Inferior parietal cortex (tissue), 1 donor: ENCODE data around the gene CCDC50.
A peak's percentile ranks its signal among the peaks of the same experiment; 100 is the strongest.

Experiments
- DNase-seq: peaks from one replicate; pipeline ENCODE4 v3.0.0-alpha.2; 2016; ENCODE audit errors: extremely low spot score

The CCDC50 gene

DNA sequence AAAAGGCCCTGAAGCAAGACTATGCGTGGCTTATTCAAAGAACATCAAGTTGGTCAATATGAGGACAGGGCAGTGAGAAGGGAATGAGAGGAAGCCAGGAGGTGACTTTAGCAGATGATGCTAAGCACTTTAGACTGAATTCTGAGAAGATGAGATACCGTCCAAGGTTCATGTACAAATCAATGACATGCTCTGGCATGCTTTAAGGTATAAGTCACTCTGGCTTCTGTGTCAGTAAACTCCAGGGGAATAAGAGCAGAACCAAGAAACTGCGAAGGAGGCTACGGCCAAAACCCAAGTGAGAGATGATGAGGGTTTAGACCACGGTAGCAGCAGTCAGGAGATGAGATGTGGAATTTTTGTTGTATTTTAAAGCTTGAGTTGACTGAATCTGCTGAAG is 8.9 kb upstream of the CCDC50 start:
- no peak for DNase-seq

DNA sequence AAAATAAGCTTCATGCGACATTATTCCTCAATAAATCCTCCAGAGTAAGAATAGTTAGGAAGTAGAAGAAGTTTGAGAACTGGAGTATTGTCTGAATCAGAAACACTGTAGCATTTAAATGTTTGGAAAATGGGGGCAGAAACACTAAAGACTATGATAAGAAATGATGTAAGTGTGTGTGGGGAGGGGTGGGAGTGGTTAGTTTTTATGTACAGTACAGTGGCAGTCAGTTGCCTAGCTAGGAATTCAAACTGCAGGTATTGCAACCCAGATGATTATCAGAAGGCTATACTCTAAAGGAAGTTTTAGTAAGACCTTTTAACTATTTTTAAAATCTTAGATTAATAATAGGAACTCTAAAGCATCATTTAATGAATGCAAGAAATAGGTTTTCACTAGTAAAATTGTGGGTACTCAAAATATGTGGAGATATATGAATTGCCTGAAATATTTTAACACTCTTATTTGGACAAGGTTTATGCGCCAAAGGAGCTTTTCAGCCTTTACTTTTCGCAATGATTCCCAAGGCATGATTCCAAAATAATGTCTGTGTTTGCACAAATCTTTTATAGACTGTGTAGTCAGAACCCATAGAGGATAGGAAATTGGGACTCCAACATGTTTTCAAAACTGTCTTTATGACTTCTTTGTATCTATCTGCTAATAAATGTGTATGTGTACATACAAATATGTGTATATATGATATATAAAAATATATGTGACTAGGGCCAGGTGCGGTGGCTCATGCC is 8.0 kb upstream of the CCDC50 start:
- no peak for DNase-seq

DNA sequence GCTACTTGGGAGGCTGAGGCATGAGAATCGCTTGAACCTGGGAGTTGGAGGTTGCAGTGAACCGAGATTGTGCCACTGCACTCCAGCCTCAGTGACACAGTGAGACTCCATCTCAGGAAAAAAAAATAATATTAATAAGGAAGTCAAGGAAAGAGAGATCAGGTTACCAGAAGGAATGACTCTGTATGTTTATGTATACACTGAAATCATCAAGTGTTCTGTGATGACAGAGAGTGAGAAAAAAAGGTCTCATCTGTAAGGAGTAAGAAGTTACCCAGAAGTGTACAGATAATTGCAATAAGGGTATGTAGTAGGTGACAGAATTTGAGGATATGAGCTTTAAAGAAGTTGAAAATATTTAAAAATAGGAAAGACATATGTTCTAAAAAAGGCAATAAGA is 4.3 kb upstream of the CCDC50 start:
- no peak for DNase-seq

DNA sequence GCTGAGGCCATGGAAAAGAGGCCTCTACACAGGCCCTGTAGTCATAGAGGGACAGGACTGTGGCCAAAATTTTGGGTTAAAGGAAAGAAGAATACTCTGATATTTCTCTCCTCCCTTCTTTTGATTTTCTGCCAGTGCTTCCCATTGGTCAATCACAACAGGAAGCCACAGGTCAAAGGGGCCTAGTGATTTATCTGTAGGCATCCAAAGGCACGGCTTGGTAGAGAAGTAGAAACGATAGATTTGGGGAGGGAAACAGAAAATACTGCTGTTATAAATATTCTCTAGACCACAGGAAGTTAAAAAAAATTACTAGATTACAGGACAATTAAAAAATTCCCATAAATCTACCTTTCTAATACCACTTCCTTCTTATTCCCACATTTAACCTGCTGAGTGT is 1.7 kb upstream of the CCDC50 start:
- no peak for DNase-seq

DNA sequence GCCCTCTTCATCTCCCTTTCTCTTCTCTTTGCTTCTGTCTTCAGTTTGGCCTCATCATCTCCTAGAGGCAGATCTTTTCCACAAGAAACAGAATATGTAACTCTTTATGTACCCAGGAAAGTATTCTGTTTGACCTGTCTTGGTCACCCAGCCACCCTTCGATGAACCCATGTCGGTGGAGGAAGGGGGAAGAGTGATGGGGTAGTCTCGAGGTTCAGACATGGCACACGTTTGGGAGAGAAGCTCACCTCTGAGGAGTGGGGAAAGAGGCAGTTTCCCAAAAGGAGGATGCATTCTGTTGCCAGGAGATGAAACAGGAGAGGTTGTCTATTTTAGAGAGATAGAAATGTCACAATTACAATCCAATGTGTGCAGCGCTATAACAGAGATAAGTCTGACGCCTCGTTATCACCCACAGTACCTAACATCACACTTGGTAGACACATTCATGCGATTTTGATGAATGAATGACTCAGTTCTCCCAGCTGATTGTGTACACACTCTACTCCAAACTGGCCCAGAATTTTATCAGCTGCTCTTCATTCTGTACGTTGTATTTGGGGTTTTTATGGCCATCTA is 722 bp upstream of the CCDC50 start:
- DNase-seq: peak; percentile 55

DNA sequence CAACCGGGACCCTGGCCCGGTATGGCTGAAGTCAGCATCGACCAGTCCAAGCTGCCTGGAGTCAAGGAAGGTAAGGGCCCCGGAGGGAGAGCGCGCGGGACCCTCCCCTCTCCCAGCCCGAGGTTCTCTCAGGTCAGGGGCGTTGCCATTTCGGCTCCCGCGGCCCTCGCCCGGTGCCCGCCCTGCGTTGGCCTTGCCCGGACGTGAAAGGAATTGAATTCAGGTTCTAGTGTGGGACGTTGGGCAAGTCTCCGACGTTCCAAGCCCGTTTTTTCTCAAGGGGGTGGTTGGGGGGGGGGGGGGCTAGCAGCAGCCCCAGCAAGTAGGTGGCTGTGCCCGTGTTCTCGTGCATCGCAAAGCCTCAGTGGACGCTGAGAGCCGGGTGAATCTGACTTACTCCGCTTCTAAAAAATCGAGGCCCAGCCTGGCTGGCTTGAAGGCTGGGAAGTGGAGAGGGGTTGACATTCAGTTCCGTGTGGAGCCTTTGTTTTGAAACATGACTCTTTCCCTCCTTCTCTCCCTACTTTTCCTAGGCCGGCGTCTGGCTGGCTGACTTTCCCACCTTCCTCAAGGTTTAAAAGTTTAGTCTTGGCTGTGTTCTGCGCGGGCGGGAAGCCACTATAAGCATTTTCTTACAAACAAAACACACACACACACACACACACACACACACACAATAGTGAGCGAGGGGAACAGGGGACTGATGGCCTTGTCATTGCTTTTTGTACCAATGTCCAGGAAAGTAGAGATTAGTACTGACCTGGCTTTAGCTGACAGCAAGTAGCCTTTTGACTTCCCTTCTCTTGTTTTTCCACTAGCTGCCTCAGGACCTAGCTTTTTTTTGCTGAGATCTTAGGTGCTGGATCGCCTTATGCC is 698 bp downstream of the CCDC50 start, which contains the start of gene UTS2B:
TSS of gene UTS2B (minus strand) at position 873 of the 876 bp plus-strand sequence. CDS start 48,337 bp downstream, outside the sequence.
- no peak for DNase-seq

DNA sequence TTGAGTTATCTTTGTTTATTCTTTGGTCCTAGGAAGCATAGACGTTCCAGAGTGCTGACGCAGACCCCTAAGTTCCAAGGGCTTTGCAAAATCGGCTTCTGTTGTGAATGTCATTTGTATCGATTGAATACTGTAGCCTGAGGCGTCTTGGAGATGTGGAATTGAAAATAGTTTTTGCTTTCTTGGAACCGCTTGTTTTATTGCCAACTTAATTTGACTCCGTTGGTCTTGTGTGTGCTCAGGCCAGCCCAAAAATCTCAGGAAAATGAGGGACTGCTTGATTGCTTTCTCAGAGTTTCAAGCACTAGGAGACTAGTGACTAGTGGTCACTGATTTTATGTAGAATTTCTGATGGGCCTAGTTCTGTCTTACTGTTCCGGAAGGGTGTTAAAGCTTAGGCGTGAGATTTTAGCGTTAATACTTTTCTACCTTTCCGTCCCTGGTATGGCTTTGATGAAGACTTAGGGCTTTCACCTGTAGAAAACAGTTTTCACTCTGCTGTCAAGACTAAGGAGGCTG is 1.4 kb downstream of the CCDC50 start:
- no peak for DNase-seq

DNA sequence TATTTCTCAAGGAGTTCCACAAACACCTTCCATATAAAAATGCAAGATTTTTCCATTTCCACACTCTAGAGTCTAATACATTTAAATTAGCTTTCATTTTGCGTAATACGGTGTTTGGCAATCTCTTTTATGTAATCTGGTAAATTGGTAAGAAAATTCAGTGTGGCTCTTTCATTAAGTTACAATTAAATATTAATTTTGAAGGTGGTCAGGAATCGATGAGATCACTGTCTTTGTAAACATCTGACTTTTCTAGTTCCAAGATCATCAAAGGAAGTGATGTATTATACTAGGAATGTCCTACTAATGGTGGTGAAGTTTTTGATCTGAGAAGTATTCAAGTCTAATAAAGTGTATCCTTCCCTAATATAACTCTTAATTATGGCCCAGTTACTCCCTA is 2.2 kb downstream of the CCDC50 start:
- DNase-seq: no peak

DNA sequence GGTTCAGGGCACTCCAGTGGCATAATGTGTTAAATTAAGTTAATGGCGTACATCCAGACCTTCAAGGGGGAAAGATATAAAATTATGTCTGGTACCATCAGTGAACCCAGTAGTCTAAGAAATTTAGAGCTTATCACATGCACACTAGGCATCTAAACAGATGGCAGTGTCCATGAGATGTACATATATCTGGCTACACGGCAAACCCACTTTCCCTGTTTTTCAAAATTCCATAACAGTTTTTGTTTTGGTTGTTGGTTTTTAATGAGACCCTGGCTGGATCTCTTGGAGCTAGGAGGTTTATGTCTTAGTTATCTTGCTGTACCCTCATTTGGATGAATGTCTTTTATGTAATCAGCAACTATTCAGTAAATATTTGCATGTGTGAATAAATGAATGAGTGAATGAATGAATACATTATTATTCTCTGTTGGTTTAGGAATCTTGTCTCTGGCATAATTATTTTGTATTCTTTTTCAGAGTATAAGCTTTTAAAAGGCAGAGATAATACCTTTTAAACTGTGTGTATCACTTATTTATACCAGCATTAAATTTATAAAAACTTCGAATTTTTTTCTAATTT is 4.2 kb downstream of the CCDC50 start:
- DNase-seq: no peak

DNA sequence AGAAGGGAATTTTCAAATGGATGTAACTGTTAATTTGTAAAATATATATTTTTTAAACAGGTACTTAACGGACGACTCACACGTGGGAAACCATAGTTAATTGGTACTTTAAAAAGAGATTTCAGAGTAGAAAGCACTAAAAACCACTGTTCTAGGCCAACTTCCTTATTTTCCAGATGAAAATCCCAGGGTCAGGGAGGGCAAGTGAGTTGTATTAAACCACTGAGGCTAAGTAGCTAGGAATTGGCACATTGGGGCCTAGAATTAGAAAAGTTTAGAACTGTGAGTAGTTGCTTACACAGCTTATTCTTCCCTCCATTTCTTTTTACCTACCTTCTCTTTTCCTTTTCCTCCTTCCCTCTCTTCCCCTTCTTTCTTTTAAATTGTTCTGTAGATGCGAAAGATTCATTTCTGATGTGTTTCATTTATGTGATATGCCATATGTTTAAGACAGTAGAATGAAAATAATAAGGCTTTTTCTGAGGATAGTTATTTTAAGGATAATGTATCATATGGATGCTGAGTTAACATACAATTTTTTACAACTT is 5.2 kb downstream of the CCDC50 start:
- DNase-seq: no peak

DNA sequence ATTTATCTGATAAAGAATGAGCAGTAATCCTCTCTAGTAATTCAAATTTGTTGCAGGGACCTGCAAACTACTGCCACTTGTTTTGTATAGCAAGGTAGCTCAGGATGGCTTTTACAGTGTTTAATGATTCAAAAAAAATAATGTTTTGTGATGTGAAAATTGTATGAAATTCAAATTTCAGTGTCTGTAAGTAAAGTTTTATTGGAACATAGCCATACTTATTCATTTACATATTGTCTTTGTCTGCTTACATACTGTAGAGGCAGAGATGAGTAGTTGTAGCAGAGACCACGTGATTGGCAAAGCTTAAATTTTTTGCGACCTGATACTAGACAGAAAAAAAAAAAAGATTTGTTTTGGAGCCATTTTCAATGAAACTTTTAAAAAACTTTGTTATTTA is 7.6 kb downstream of the CCDC50 start:
- no peak for DNase-seq

DNA sequence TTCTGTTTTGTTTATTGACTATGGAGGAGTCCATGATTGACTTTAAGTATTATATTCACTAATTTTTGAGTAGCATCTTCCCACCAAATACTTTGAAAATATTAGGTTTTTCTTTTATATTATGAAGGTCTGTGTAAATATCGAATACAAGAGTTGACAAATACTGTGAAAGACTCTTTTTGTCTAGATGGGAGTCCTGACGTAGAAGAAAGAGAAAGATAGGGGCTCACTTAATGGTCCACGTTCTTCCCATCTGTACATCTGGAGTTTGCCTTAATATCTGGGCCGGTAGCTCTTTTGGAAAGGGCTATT is 8.9 kb downstream of the CCDC50 start:
- no peak for DNase-seq

DNA sequence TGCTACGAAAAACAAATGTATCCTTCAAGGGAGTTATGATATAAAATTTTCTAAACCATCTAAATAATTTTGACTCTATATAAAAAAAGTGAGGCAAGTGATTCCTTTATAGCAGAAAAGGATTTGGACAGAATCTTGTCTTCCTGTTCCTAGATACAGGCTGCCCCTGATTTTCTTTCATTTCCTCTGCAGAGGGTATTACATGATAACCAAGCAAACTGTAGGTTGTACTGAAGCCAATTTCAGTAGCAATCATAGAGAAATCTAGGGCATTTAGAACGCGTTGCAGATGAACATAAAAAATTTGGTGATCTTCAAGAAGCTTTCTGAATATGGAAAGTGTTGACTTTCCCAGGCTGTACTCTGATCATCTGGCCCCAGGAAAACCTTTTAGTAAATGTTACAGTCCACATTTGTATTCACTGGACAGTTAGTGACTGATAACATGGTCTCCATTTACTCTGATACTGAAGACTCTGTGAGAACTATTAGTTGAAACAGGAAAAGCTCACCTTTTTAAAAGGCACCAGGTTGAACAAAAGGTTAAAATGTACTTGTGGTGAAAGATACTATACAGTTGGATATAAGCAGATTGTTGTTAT is 10.2 kb downstream of the CCDC50 start:
- no peak for DNase-seq

DNA sequence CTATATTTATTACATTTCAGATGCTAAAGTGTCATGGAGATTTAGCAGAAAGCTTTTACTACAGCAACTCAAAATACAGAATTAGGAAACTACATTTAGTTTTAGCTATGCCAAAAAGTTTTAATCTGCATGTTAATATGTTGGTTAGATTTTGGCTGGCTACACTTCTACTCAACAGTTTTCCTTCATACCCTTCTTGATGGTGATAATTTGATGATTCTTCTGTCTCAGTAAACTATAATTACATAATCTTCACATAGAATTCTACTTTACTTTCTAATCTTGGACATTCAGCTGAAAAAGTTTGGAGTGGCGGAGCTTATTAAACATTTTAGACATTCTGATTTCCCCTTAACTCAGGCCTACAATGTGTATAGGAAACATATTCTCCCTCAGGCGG is 11.2 kb downstream of the CCDC50 start:
- no peak for DNase-seq

DNA sequence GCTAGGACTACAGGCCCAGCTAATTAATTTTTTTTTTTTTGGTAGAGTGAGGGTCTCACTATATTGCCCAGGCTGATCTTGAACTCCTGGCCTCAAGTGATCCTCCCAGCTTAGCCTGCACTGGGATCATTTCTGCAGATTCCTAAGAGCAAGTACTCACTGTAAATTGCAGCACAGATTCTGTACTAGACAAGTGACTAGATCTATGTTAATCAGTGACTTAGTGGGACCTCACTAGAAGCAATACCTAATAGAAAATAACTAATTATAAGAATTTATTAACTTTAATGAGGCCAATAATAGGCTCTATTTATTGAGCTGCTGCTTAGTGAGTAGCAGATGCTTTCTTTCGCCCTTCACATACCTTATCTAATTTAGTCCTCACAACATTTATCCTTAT is 11.8 kb downstream of the CCDC50 start:
- DNase-seq: no peak

DNA sequence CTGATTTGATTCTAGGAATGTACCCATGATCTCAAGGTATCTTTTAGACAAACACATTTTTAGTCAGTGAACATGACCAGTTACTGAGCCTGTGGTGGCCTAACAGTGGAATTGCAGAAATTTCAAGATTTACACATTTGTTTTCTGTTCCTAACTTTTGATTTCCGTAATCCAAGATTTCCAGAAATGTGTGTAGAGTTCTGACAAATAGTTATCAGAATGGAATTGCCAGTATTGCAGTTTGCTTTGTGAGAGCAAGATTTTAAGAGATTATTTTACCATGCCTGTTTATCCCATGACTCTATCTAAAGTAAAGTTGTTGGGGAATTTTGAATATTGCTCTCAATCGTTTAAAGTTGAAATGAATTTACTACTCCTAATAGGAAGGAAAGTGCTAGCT is 12.8 kb downstream of the CCDC50 start:
- DNase-seq: no peak

DNA sequence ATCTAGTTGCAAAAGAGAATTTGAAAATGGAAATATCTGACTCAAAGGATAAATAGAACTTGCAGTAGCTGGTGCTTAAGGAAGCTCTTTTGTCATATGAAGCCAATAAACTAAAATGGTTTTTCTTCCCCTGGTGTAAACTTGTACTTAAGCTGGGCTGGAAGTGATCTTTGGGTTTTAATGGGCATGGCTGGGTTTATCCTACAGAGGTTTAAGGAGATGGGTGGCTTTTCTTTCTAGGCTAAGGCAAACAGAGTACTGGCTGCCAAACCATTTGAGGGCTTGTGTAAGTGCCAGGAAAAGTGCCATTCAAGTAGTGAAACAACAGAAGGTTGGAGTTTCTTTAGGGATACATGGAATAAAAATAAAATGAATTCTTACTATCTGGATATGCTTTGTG is 13.2 kb downstream of the CCDC50 start:
- no peak for DNase-seq

DNA sequence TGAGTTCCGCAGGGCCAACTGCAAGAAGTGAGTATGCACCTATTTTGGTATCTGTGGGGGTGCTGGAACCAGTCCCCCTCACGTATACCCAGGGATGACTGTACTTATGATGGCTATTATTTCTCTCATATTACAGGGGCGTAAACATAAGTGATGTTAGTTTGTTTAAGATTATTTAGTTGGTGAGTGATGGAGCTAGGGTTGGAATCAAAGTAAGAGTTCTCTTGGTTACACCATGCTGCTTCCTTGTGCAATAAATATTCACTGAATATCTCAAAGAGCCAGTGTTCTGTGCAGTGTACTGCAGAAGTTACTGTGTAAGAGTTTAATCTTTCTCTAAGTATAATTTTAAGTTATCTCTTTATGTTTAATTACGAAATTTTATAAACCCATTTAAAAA is 13.9 kb downstream of the CCDC50 start:
- DNase-seq: no peak

DNA sequence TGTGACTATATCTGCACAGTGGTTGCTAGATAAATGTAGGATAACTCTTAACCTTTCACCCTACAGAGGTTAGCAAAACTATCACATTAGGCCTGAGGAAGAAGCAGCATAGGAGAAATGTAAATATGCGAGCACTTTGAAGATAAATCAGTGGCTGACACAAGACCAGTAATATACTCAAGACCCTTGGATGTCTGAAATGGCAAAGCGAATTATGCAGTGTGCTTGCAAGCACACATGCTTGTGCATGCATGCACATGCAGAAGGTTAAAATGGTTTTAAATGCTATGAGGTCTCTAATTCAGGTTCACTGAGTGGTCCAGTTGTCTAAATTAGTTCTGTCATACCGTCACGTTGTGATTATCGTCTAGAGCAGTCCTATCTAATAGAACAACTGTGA is 14.7 kb downstream of the CCDC50 start:
- no peak for DNase-seq

DNA sequence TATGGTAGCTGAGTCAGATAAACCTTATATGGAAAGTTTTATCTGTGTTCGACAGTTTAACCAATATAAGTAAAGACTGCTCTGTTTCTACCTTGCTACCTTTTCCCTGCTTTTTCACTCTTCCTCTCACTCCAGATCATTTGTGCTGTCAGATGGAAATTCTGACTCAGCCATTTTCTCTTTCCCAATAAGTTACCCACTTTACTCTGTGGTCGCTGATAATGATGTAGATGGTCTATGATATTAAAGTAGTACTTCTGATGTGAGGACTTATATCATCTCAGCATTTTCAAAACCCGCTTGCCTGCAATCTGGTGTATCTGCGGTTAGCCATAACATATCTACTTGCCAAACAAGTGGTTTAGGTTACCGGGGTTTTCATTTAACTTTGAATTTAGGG is 16.1 kb downstream of the CCDC50 start:
- no peak for DNase-seq

DNA sequence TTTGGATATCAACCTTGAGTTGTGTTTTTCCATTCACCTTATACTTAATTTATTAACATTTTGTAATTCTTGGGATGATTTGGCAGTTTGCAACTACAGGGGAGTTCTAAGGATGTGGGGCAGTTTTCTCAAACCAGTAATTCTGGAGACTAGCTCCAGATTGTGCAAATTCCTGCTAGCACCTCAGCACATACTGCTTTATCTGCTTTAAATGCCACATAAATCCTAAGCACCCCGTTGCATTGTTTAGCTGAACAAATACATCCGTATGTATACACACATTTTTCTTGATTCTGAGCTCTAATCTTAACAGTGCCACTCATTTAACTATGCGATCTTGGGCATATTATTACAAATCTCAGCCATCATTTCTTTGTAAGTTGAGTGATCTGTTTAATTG is 18.0 kb downstream of the CCDC50 start:
- no peak for DNase-seq

DNA sequence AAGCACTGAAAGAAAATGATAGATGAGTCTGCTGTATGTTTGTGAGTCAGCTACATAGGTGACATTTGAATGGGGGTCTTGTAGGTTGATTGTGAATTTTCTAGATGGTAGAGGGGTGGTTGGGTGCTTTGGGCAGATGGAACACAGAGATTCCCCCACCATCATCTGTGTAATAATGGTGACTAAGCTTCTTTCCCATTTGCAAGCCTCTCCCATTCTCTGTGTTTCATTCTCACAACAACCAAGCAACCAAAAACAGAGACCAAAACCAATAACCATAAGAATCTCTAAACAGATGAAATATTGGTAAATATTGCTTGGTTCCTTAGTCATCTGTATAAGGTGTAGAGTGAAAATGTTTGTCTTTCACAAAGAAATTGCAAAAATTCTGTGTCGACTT is 18.9 kb downstream of the CCDC50 start:
- DNase-seq: no peak
